Activated CD4-positive, alpha-beta T cell treated with anti-CD3 and anti-CD28 coated beads, Interleukin-2, amount 10 ng/mL, durations not matched to agents 24 days and 14 days (primary cell): ENCODE measurements around the gene KCNH8. TPM values are rescaled to one million over a fixed set of nuclear protein-coding genes. Genes with fewer than 3 reads are reported as not detected.
"Not testable (repeated sequence)": the region's sequence is repeated elsewhere in the genome, so short reads cannot be mapped to it uniquely, and the experiment has no call there.

Experiments
- DNase-seq: peaks from one replicate; pipeline ENCODE4 v3.0.0; 2022
- H3K27ac Mint-ChIP-seq: one replicate; pipeline ENCODE4 v1.8.0; 2022; ENCODE audit warnings: mild to moderate bottlenecking, mixed read lengths
- H3K27me3 Mint-ChIP-seq: one replicate; pipeline ENCODE4 v1.8.0; 2022; ENCODE audit warnings: mixed read lengths
- H3K36me3 Mint-ChIP-seq: one replicate; pipeline ENCODE4 v1.8.0; 2022; ENCODE audit warnings: low read depth, mild to moderate bottlenecking, mixed read lengths
- H3K4me1 Mint-ChIP-seq: one replicate; pipeline ENCODE4 v1.8.0; 2021; ENCODE audit warnings: mixed read lengths
- H3K4me3 Mint-ChIP-seq: one replicate; pipeline ENCODE4 v1.8.0; 2022; ENCODE audit warnings: mild to moderate bottlenecking, moderate library complexity, mixed read lengths
- H3K9me3 Mint-ChIP-seq: one replicate; pipeline ENCODE4 v1.8.0; 2021; ENCODE audit warnings: mixed read lengths
- intact Hi-C: fragments of 100-400 bp; cut with micrococcal nuclease; formaldehyde crosslinking; loops from one replicate; pipeline ENCODE4 v1.15.1; 2023
- total RNA-seq: library from RNA; stranded (reverse); gene quantifications from 2 replicates; pipeline ENCODE4 v1.2.3, GENCODE V29; 2022

Gene KCNH8
- total RNA-seq, 1 donor from 2014 or later: not detected

GRCh38 chr3:19206540-19206939 is 58.2 kb downstream of the KCNH8 start:
- no peaks in the 10 kb centered on the region for H3K36me3 Mint-ChIP-seq
- H3K9me3 Mint-ChIP-seq: no peaks in the 10 kb centered on the region
- H3K27ac Mint-ChIP-seq: no peak overlapping the region
- intact Hi-C loops: no loop called here
- no peak overlapping the region for H3K4me3 Mint-ChIP-seq
- DNase-seq: no peak
- peaks cover 4% of the 10 kb centered on the region for H3K27me3 Mint-ChIP-seq
- H3K4me1 Mint-ChIP-seq: no peaks in the 10 kb centered on the region

GRCh38 chr3:19213603-19214220 is 65.4 kb downstream of the KCNH8 start:
- no peaks in the 10 kb centered on the region for H3K27me3 Mint-ChIP-seq
- intact Hi-C loops: no loop called here
- H3K4me1 Mint-ChIP-seq: no peaks in the 10 kb centered on the region
- no peak overlapping the region for H3K27ac Mint-ChIP-seq
- DNase-seq: no peak
- no peaks in the 10 kb centered on the region for H3K9me3 Mint-ChIP-seq
- no peaks in the 10 kb centered on the region for H3K36me3 Mint-ChIP-seq
- H3K4me3 Mint-ChIP-seq: no peak overlapping the region

GRCh38 chr3:19215427-19215826 is 67.1 kb downstream of the KCNH8 start:
- no peaks in the 10 kb centered on the region for H3K27me3 Mint-ChIP-seq
- no peak overlapping the region for H3K27ac Mint-ChIP-seq
- no peak for DNase-seq
- no peaks in the 10 kb centered on the region for H3K9me3 Mint-ChIP-seq
- H3K36me3 Mint-ChIP-seq: no peaks in the 10 kb centered on the region
- no peak overlapping the region for H3K4me3 Mint-ChIP-seq
- intact Hi-C loops: no loop called here
- H3K4me1 Mint-ChIP-seq: no peaks in the 10 kb centered on the region

GRCh38 chr3:19216669-19217337 is 68.5 kb downstream of the KCNH8 start:
- Mint-ChIP-seq H3K4me1 (no peaks in the 10 kb centered on the region), H3K27me3 (no peaks in the 10 kb centered on the region), H3K9me3 (no peaks in the 10 kb centered on the region), H3K36me3 (no peaks in the 10 kb centered on the region), H3K27ac (no peak overlapping the region), H3K4me3 (no peak overlapping the region)
- intact Hi-C loops: no loop called here
- DNase-seq: no peak

- Mint-ChIP-seq H3K36me3 (no peaks in the 10 kb centered on the region), H3K27ac (no peak overlapping the region), H3K9me3 (no peaks in the 10 kb centered on the region), H3K4me1 (no peaks in the 10 kb centered on the region), H3K27me3 (no peaks in the 10 kb centered on the region), H3K4me3 (no peak overlapping the region)
- intact Hi-C loops: no loop called here
- DNase-seq: no peak
These were observed 72.0 kb downstream of the KCNH8 start for GRCh38 chr3:19220311-19220710.

GRCh38 chr3:19221081-19221480 is 72.8 kb downstream of the KCNH8 start:
- Mint-ChIP-seq H3K4me3 (no peak overlapping the region), H3K36me3 (no peaks in the 10 kb centered on the region), H3K4me1 (no peaks in the 10 kb centered on the region), H3K27ac (no peak overlapping the region), H3K9me3 (no peaks in the 10 kb centered on the region), H3K27me3 (peaks cover 2% of the 10 kb centered on the region)
- intact Hi-C loops: no loop called here
- no peak for DNase-seq

GRCh38 chr3:19226479-19226878 is 78.2 kb downstream of the KCNH8 start:
- DNase-seq: no peak
- H3K4me1 Mint-ChIP-seq: no peaks in the 10 kb centered on the region
- H3K27ac Mint-ChIP-seq: no peak overlapping the region
- no peaks in the 10 kb centered on the region for H3K36me3 Mint-ChIP-seq
- H3K27me3 Mint-ChIP-seq: peaks cover 2% of the 10 kb centered on the region
- no peak overlapping the region for H3K4me3 Mint-ChIP-seq
- no peaks in the 10 kb centered on the region for H3K9me3 Mint-ChIP-seq
- intact Hi-C loops: no loop called here

GRCh38 chr3:19228167-19228566 is 79.9 kb downstream of the KCNH8 start:
- Mint-ChIP-seq H3K4me1 (no peaks in the 10 kb centered on the region), H3K27me3 (peaks cover 2% of the 10 kb centered on the region), H3K4me3 (no peak overlapping the region), H3K27ac (no peak overlapping the region), H3K9me3 (no peaks in the 10 kb centered on the region), H3K36me3 (no peaks in the 10 kb centered on the region)
- DNase-seq: no peak
- intact Hi-C loops: no loop called here

- no peaks in the 10 kb centered on the region for H3K36me3 Mint-ChIP-seq
- intact Hi-C loops: no loop called here
- no peak overlapping the region for H3K4me3 Mint-ChIP-seq
- H3K27me3 Mint-ChIP-seq: peaks cover 2% of the 10 kb centered on the region
- H3K4me1 Mint-ChIP-seq: no peaks in the 10 kb centered on the region
- H3K27ac Mint-ChIP-seq: no peak overlapping the region
- no peaks in the 10 kb centered on the region for H3K9me3 Mint-ChIP-seq
- DNase-seq: no peak
These were observed 80.8 kb downstream of the KCNH8 start for GRCh38 chr3:19229086-19229485.

GRCh38 chr3:19229881-19230280 is 81.6 kb downstream of the KCNH8 start:
- H3K4me3 Mint-ChIP-seq, H3K27me3 Mint-ChIP-seq, H3K4me1 Mint-ChIP-seq, H3K36me3 Mint-ChIP-seq, H3K9me3 Mint-ChIP-seq, DNase-seq, H3K27ac Mint-ChIP-seq, intact Hi-C loops: not testable (repeated sequence)

- Mint-ChIP-seq H3K36me3 (no peaks in the 10 kb centered on the region), H3K27ac (no peak overlapping the region), H3K9me3 (no peaks in the 10 kb centered on the region), H3K4me1 (no peaks in the 10 kb centered on the region), H3K4me3 (no peak overlapping the region), H3K27me3 (peaks cover 2% of the 10 kb centered on the region)
- intact Hi-C loops: no loop called here
- no peak for DNase-seq
These were observed 83.6 kb downstream of the KCNH8 start for GRCh38 chr3:19231792-19232461.

- DNase-seq: no peak
- no peaks in the 10 kb centered on the region for H3K36me3 Mint-ChIP-seq
- H3K4me3 Mint-ChIP-seq: no peak overlapping the region
- no peaks in the 10 kb centered on the region for H3K9me3 Mint-ChIP-seq
- H3K4me1 Mint-ChIP-seq: no peaks in the 10 kb centered on the region
- peaks cover 2% of the 10 kb centered on the region for H3K27me3 Mint-ChIP-seq
- intact Hi-C loops: no loop called here
- no peak overlapping the region for H3K27ac Mint-ChIP-seq
These were observed 84.3 kb downstream of the KCNH8 start for GRCh38 chr3:19232566-19232965.

- intact Hi-C loops, DNase-seq, H3K27me3 Mint-ChIP-seq, H3K27ac Mint-ChIP-seq, H3K4me1 Mint-ChIP-seq, H3K36me3 Mint-ChIP-seq, H3K9me3 Mint-ChIP-seq, H3K4me3 Mint-ChIP-seq: not testable (repeated sequence)
These were observed 85.8 kb downstream of the KCNH8 start for GRCh38 chr3:19233882-19234784.

GRCh38 chr3:19248143-19248542 is 99.8 kb downstream of the KCNH8 start:
- H3K27me3 Mint-ChIP-seq: no peaks in the 10 kb centered on the region
- no peaks in the 10 kb centered on the region for H3K36me3 Mint-ChIP-seq
- no peak overlapping the region for H3K27ac Mint-ChIP-seq
- H3K9me3 Mint-ChIP-seq: peaks cover 5% of the 10 kb centered on the region
- DNase-seq: no peak
- no peak overlapping the region for H3K4me3 Mint-ChIP-seq
- intact Hi-C loops: no loop called here
- no peaks in the 10 kb centered on the region for H3K4me1 Mint-ChIP-seq
